OCI-LY7 (cell line): Measurements from ENCODE around the gene CDK15.

Experiments
- CTCF ChIP-seq: fragments of 200-600 bp; sonication (generic); conservative IDR thresholded peaks from 2 replicates; pipeline ENCODE4 v1.5.1; 2014; ENCODE audit warnings: mild to moderate bottlenecking, antibody characterized with exemption, low read length, moderate library complexity, mixed read lengths
- EZH2phosphoT487 ChIP-seq: fragments of 200-600 bp; sonication (generic); IDR thresholded peaks from 2 replicates; pipeline ENCODE4 v1.6.1; 2018; ENCODE audit warnings: low read depth, borderline replicate concordance, mild to moderate bottlenecking, mixed run types, antibody characterized with exemption, low read length, moderate library complexity, mixed read lengths

DNA sequence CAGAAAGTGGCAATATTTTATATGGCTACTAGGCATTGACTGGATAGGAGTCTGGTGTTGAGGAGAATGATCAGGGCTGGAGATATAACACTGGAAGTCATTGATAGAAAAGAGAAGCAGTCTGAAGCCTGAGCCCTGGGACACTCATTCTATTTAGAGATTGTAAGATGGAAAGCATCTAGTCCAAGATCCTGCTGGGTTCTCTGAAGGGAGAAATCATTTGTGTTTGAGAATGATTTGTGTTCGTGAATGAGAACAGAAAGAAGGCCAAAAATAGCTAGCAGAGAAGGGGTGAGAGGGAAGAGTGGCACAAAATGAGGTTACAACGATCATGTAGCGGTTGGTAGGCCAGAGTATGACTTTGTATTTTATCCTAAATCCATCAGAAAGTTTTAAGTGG, 18.0 kb upstream of the CDK15 start:
- TF ChIP-seq EZH2phosphoT487 (no peak), CTCF (no peak)
